GM19467 (cell line): ENCODE data around the gene ARHGEF28.
A peak's percentile ranks its signal among the peaks of the same experiment; 100 is the strongest.

Source experiments
- ATAC-seq: cut with Tn5 transposase; IDR thresholded peaks from one replicate; pipeline ENCODE4 v1.9.1; 2021; ENCODE audit warnings: mild to moderate bottlenecking, moderate library complexity; ENCODE audit not compliant: unreplicated experiment

ARHGEF28 gene, protein sequence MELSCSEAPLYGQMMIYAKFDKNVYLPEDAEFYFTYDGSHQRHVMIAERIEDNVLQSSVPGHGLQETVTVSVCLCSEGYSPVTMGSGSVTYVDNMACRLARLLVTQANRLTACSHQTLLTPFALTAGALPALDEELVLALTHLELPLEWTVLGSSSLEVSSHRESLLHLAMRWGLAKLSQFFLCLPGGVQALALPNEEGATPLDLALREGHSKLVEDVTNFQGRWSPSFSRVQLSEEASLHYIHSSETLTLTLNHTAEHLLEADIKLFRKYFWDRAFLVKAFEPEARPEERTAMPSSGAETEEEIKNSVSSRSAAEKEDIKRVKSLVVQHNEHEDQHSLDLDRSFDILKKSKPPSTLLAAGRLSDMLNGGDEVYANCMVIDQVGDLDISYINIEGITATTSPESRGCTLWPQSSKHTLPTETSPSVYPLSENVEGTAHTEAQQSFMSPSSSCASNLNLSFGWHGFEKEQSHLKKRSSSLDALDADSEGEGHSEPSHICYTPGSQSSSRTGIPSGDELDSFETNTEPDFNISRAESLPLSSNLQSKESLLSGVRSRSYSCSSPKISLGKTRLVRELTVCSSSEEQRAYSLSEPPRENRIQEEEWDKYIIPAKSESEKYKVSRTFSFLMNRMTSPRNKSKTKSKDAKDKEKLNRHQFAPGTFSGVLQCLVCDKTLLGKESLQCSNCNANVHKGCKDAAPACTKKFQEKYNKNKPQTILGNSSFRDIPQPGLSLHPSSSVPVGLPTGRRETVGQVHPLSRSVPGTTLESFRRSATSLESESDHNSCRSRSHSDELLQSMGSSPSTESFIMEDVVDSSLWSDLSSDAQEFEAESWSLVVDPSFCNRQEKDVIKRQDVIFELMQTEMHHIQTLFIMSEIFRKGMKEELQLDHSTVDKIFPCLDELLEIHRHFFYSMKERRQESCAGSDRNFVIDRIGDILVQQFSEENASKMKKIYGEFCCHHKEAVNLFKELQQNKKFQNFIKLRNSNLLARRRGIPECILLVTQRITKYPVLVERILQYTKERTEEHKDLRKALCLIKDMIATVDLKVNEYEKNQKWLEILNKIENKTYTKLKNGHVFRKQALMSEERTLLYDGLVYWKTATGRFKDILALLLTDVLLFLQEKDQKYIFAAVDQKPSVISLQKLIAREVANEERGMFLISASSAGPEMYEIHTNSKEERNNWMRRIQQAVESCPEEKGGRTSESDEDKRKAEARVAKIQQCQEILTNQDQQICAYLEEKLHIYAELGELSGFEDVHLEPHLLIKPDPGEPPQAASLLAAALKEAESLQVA (N-terminal part only)

DNA sequence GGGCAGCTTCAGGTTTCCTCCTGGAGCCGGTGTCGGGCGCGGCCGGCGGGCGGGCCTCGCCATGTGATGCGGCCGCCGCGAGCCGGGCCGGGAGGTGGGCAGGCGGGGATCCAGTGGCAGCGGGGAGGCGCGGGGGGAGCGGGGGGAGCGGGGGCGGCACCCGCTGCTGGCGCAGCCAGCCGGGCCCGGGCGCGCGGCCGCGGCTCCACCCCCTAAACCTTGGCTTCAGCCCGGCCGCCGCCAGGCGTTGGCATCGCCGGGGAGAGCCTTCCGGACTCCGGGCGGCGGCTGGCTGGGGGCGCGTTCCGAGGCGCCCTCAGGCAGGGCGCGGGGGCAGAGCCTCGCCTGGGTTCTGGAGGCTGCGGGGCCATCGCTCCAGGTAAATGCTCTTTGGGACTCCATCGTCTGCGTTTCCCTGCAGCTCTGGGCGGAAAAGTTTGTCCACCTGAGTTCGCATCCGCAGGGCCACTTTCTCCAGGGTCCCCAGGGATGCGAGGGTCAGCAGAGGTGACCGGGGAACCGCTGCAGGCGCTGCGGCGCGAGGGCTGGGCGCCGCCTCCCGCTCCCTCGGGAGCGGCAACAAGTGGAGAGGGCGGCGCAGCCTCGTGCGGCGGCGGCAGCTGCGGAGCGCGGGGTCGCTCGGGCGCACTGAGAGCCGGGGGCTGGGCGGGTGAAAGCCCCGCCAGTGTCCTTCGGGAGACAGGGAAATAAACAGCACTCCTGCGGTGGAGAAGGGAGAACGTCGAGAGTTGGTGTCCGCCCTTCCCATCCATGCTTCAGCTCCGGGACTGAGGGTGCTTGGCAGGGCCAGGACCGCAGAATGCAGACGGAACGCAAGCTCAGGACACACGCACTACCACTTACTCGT lies at the start of gene ARHGEF28:
ARHGEF28 (plus strand) TSS at position 253 of the 868 bp plus-strand sequence. CDS start 58,656 bp downstream, outside the sequence.
- ATAC-seq, result no peak

DNA sequence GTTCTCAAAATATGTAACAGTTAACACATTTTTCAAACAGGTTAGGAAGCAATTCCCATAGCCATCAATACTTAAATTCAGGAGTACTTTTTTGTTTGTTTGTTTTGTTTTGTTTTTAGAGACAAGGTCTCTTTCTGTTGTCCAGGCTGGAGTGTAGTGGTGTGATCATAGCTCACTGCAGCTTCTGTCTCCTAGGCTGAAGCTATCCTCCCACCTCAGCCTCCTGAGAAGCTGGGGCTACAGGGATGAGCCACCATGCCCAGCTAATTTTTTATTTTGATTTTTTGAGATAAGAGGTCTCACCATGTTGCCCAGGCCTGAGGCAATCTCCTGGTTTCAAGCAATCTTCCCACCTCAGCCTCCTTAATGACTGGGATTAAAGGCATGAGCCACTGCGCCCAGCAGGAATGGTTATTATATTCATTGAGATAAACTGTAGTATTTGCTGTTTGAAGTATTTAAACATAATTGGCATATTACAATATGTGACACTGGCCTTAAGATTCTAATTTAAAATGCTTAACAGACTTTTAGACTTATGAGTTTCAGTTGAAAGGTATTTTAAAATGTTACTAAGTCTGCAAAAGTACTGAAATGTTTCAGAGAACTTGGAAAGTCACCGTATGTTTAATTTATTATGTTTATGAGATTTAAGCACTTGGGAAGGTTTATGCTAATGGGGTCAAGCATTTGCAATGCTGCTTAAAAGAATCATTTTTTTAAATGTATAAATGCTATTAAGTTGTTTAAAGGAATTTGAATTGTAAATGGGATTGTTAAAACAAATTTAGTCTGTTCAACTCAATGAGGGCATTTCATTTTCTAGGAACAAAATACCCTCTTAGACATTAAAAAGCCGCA lies 43.5 kb upstream of the ARHGEF28 start:
- no peak for ATAC-seq

DNA sequence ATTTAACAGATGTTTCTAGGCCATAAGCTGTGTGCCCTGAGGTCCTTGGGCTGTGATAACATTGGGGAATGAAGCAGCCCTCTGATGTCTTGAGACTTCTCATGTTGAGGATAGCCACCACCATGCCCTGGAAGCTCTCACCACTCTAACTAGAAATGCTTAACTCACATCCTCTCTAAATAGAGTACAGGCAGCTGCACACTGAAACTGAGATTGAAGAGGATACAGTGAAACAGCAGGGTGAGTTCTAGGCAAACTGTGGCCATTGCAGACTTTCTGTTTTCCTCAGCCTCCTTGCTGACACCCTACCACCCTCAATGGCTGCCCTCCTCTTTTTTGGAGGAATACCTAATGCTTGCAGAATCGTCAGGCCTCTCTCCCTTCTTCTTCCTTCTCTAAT lies 38.1 kb upstream of the ARHGEF28 start:
- ATAC-seq, result peak; percentile 72

DNA sequence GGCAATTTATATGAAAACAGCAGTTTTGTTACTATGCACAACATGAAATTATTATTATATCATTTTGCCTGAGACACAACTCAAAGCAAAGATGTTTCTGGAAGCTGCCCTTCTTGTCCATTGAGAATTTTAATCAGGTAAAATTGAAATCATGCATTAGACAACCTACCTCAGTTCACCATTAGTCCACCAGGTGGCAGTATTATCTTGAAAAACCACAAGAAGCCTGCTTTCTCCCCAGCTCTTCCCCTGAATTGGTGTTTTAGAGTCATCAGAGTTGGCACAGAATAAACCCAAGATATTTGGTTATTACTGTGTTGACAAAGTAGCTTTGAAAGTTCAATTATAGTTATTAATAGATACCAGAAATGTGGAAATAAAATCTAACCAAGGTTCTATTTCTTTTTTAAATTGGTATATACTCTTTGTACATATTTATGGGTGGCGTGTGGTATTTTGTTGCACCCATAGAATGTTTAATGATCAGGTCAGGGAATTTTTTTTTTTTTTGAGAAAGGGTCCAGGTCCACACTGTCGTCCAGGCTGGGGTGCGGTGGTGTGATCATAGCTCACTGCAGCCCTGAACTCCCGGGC lies 34.8 kb upstream of the ARHGEF28 start:
- no peak for ATAC-seq

DNA sequence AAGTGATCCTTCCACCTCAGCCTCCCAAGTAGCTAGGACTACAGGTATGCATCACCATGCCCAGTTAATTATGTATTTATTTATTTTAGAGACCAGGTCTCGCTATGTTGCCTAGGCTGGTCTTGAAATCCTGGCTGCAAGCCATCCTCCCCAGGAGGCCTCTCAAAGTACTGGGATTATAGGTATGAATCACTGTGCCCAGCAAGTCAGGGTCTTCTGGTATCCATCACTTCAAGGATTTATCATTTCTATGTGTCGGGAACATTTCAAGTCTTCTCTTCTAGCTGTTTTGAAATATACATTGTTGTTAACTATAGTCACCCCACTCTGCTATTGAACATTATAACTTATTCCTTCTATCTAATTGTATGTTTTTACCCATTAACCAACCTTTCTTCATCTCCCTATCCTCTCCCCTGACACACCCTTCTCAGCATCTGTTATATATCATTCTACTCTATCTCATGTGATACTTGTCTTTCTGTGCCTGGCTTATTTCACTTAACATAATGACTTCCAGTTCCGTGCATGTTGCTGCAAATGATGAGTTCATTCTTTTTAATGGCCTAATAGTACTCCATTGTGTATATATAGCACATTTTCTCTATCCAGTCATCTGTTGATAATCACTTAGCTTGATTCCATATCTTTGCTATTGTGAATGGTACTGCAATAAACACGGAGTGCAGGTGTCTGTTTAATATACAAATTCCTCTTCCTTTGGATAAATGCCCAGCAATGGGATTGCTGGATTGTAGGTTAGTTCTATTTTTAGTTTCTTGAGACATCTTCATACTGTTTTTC lies 34.1 kb upstream of the ARHGEF28 start:
- ATAC-seq, result no peak

DNA sequence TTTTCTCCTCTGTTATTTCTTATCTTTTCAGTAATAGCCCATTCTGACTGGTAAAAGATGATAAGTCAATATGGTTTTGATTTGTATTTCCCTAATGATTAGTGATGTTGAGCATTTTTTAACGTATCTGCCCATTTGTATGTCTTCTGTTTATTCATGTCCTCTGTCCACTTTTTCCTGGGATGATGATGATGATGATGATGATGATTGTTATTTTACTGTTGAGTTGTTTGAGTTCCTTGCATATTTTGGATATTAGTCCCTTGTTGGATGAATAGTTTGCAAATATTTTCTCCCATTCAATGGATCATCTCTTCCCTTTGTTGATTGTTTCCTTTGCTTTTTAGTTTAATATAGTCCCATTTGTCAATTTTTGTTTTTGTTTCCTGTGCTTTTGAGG lies 33.4 kb upstream of the ARHGEF28 start:
- no peak for ATAC-seq

DNA sequence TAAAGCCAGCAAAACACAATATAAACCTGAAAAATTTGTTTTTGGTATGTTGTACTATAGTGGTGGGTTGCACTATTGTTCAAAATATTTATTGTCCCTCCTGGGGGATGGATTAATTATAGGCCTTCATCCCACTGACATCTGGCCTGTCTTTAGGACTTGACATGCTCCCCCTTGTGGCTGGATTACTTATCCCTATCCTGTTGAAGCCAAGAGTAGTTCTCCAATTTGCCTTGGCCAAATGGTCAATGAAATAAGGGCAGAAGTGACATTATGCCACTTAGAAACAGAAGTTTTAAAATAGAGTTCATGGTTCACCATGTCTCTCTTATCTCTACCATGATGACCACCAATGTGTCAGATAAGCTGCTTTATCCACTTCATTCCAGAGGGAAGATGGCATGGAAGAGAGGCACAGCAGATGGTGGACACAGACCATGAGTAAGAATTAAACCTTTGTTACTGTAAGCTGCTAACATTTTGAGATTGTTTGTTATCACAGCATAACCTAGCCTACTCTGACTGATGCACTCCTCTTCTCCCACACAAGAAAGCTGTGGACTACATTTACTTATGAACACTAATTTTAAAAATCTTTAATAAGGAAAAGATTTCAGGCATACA lies 29.2 kb upstream of the ARHGEF28 start:
- ATAC-seq, result no peak

DNA sequence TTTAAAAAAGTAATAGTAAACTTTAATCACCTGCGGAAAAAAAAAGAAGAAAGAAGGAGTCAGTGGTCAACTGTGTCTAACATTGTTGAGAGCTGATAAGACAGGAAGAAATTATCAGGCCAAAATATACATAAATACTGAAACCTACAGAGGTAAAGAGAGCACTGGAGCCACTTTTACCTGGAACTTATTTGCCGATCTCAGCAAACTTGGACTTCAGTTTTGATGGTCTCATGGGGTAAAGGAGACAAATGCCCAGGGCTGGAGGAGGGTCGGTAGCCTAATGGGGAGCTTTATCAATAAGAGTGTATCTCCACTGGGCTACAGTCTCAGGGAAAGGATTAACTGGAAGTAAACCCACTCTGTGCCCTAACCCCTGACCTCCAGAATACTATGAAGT lies 26.6 kb upstream of the ARHGEF28 start:
- no peak for ATAC-seq

DNA sequence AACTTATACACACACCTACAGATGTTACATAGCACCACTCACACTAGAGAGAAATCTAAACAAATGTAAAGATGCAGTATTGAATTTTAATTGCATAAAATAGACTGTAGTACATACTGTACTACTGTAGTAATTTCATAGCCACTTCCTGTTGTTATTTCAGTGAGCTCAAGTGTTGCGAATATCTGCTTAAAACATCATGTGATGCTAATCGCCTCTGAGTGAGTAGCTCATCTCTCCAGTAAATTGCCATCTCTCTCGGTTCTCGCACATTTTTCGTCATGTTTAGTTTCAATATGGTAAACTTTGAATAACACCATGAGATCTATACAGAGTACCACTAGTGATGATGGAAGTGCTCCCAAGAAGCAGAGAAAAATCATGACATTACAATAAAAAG lies 22.0 kb upstream of the ARHGEF28 start:
- ATAC-seq, result no peak

DNA sequence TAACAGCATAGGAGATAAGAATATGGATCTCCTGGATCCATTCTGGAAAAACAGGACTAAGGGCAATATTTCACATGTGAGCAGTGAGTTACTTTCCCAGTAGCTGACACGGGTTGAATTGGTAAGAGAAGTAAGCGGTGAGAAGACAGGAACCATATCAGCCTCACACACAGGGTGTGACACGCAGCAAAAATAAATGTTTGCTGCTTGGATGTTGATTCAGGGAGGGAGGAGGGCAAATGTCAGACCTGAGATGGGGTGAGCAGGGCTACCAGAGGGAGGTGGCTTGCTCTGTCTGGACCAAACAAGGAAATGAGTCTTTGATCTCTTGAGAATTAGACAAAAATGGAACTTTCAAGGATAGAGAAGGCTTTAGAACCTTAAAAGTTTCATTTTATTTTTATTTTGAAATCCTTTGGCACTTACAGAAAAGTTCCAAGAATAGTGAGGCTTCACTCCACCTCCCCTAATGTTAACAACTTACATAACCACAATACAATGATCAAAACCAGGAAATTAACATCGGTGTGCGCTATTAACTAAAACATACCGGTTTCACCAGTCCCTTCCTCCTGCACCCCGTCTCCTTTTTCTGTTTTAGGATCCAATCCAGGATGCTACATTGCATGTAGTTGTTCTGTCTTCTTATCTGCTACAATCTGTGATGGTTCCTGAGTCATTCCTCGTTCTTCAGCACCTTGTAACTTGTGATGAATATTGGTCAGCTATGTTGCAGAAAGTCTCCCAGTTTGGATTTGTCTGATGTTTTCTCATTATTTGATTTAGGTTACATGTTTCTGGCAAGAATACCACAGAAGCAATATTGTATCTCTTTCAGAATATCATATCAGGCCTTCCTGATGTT lies 20.5 kb upstream of the ARHGEF28 start:
- no peak for ATAC-seq

DNA sequence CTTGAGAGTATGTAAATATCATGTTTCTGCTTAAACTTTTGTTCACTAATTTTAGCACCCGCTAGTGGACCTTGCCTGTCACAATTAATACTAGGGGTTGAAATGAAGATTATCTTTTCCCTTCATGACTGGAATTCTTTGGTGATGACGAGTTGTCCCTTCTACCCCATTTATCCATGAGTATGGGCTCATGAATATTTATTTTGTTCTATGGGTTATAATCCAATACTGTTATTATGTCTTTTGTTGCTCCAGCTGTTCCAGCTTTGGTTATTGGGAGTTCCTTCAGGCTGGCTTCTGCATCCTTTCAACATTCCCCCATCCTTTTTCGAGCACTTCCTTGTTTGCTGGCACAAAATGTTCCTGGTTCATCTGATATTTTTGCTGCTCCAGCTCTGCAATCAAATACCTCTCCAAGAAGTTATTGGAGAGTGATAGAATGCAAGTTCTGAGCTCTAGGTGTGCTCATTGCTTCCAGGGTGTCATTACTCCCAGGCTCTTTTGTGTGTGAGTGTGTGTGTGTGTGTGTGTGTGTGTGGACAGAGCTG lies 19.7 kb upstream of the ARHGEF28 start:
- no peak for ATAC-seq

DNA sequence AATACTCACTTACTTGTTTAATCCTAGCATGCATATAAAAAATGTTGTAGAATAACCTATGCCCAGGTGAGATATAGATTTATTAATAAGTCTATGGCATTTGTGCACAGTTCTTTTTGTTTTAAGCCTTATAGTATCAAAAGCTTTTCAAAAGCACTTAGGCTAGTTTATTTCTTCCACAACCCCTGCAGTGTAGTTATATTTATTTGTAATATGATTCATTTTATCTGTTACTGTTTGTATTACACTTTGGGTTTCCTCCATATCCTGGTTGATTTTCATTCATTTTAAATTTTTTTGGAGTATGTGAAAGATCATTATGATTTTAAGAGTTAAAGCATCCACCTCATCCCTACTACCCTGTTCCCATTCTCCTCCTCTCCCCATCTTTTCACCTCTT lies 18.8 kb upstream of the ARHGEF28 start:
- ATAC-seq, result no peak

DNA sequence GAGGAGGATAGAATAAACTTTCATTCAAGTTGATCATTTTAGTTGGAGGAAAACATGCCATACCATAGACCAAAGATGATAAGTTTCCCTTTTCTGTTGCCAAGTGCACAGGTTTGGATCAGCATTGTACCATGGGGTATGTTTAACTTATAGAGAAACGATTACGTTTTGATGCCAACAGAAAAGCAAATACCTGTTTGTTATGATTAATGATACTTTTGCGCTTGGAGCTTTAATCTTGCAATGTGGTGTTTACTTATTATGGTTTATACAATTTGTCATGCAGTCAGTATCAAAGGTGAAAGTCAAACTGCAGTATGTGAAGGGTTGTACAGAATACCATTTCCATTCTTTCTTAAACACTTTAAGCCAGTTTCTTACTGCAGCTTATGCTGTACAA lies 13.2 kb upstream of the ARHGEF28 start:
- ATAC-seq, result no peak

DNA sequence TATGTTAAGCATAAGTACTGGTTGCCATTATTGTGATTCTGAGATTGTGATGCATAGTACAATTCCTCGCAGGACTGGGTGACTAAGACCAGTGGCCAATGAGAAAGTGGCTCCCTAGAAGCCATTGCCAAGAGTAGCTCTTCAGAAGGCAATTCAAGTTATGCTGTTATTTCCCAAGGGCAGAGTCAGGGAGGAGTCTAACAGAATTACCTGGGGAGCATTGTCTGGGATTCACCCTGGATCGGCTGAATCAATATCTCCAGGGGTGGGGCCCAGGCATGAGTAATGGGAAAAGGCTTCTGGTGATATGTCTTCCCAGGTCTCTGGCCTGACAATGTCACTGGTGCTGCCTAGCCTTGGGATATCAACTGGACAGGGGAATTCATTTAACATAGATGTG lies 10.9 kb upstream of the ARHGEF28 start:
- no peak for ATAC-seq

DNA sequence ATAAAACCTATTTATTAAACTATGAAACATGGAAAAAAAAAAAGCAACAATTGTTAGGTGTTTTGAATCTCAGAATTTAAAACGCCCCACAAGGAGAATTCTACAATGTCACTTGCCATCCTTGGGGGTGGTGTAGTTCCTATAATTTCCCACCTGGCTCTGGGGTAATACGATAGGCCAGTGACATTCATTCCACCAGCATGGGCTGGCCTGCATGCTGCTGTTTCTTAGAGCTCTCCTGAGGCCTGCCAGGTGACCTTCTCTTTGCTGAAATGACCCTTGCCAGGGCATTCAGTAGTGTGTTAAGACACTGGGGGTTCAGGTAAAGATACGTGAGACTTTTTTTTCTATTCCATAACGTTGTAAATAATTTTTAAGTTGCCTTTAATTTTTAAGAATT lies 10.0 kb upstream of the ARHGEF28 start:
- no peak for ATAC-seq

DNA sequence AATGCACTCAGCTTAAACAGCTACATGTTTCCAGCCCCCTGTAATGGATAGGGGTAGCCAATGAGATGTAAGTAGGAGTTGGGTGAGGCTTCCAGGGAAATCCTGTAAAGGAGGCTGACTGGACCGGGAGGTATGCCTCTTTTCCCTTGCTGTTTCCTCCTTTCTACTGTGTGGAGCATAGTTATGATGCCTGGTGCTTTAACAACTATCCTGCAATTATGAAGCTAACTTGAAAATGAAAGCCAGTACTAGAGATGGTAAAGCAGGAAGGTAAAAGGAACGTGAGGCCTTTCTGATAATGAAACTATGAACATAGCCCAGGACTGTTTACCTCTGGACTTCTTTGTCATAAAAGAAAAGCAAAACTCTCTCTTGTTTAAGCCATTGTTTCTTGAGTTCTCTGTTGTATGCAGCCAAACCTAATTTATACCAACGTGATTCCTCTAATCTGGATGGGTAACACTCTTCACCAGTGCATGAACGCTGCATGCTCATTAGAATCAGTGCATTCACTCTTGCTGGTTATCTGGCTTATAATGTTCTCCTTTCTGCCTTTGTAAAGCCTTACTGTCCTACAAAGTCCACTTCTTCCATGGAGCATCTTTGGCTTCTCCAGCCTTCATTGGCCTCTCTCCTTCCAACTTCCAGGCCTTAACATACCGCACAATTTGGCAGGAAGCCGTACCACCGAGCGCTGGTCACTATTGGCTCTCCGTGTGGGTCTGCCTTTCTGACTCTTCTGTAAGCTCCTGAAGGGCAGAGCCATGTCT lies 8.3 kb upstream of the ARHGEF28 start:
- no peak for ATAC-seq
